GM12878 (cell line): ENCODE data around the gene SSBP2. TPM values are rescaled to one million over a fixed set of nuclear protein-coding genes. Genes with fewer than 3 reads are reported as not detected.

ENCODE experiments used
- ATAC-seq: fragments of 200-7000 bp; cut with Tn5 transposase; 3 replicates; pipeline ENCODE4 v1.9.1; 2020; ENCODE audit warnings: mild to moderate bottlenecking, moderate library complexity
- BruUV-seq: library from RNA; stranded (reverse); fragments of 400-500 nt; replicated peaks from 2 replicates; lab custom pipeline; 2021; lab: Mats Ljungman, UMichigan
- CTCF ChIA-PET: fragments of 300-600 bp; sonication (Branson Sonifier 250); formaldehyde crosslinking; extraction: SDS; loops from one replicate; lab custom pipeline; 2021; ENCODE audit warnings: inconsistent platforms; lab: Yijun Ruan, JAX
- POLR2A ChIA-PET: fragments of 350-600 bp; formaldehyde crosslinking; extraction: SDS; loops from one replicate; lab custom pipeline; 2021; ENCODE audit warnings: inconsistent platforms; lab: Charles Lee
- RAD21 ChIA-PET: fragments of 300-600 bp; sonication (Branson Sonifier 250); formaldehyde crosslinking; loops from one replicate; lab custom pipeline; 2023; ENCODE audit warnings: antibody characterized with exemption; ENCODE audit not compliant: unreplicated experiment; lab: Charles Lee
- SMC1A ChIA-PET: fragments of 300-600 bp; sonication (Branson Sonifier 250); formaldehyde crosslinking; loops from one replicate; lab custom pipeline; 2023; ENCODE audit not compliant: unreplicated experiment, uncharacterized antibody; lab: Charles Lee
- DNase-seq: peaks from one replicate; pipeline ENCODE4 v3.0.0-alpha.2; 2011; ENCODE audit warnings: low read depth, low spot score
- FAIRE-seq: peaks from 3 replicates; lab custom pipeline; 2011; peaks lifted over from hg19 to GRCh38; lab: Jason Lieb, UNC
- H2AFZ ChIP-seq: 2 replicates; pipeline ENCODE4 v1.6.0; 2011; ENCODE audit warnings: low read depth, low read length, control low read depth; ENCODE audit not compliant: control insufficient read depth
- H3K27ac ChIP-seq: 2 replicates; pipeline ENCODE4 v1.5.1; 2011; ENCODE audit warnings: control low read depth; ENCODE audit not compliant: control insufficient read depth, insufficient read depth
- H3K27me3 ChIP-seq, 2 experiments: replicated peaks in 1 of 2; 2 replicates each; pipeline versions ENCODE4 v1.6.0 to v1.6.1; 2011; ENCODE audit warnings: low read length in 1 of 2; ENCODE audit not compliant: control insufficient read depth in 2 of 2, insufficient read depth in 2 of 2
- H3K36me3 ChIP-seq, 2 experiments: 2 replicates each; pipeline ENCODE4 v1.5.1; 2011; ENCODE audit warnings: low read length in 1 of 2; ENCODE audit not compliant: control insufficient read depth in 2 of 2, insufficient read depth in 2 of 2
- H3K4me1 ChIP-seq: 2 replicates; pipeline ENCODE4 v1.6.1; 2011; ENCODE audit warnings: mild to moderate bottlenecking, low read length, moderate library complexity, mixed read lengths; ENCODE audit not compliant: control insufficient read depth, insufficient read depth
- H3K4me2 ChIP-seq: 2 replicates; pipeline ENCODE4 v1.6.0; 2011; ENCODE audit warnings: control low read depth; ENCODE audit not compliant: control insufficient read depth, insufficient read depth
- H3K4me3 ChIP-seq: fragments of 200-600 bp; sonication (generic); 2 replicates; pipeline ENCODE4 v1.5.1; 2016
- H3K79me2 ChIP-seq: 2 replicates; pipeline ENCODE4 v1.6.0; 2011; ENCODE audit warnings: low read length; ENCODE audit not compliant: control insufficient read depth, insufficient read depth
- H3K9ac ChIP-seq: 2 replicates; pipeline ENCODE4 v1.8.0; 2011; ENCODE audit warnings: low read length, control low read depth, mixed read lengths; ENCODE audit not compliant: control insufficient read depth, insufficient read depth
- H3K9me3 ChIP-seq: replicated peaks from 3 replicates; pipeline ENCODE4 v1.5.1; 2011; ENCODE audit warnings: mild to moderate bottlenecking, low read length; ENCODE audit not compliant: control insufficient read depth, insufficient read depth
- H4K20me1 ChIP-seq: 2 replicates; pipeline ENCODE4 v1.6.0; 2011; ENCODE audit not compliant: control insufficient read depth, insufficient read depth
- NR2C2 ChIP-seq: IDR thresholded peaks from 2 replicates; pipeline ENCODE4 v1.6.1; 2011; ENCODE audit warnings: borderline replicate concordance, low read depth; ENCODE audit not compliant: control insufficient read depth, insufficient read length
- RAD51 ChIP-seq: fragments of 450-650 bp; IDR thresholded peaks from 2 replicates; pipeline ENCODE4 v1.6.1; 2016; ENCODE audit warnings: moderate library complexity, mild to moderate bottlenecking, inconsistent platforms
- SMAD1 ChIP-seq: fragments of 450-650 bp; IDR thresholded peaks from 2 replicates; pipeline ENCODE4 v1.6.1; 2018; ENCODE audit warnings: mild to moderate bottlenecking, low read depth; ENCODE audit not compliant: partially characterized antibody
- SREBF1 ChIP-seq: IDR thresholded peaks from 2 replicates; pipeline ENCODE4 v1.6.1; 2012; ENCODE audit warnings: mild to moderate bottlenecking, low read length
- YY1 ChIP-seq: IDR thresholded peaks from 2 replicates; pipeline ENCODE4 v1.6.1; 2011; ENCODE audit warnings: low read depth, mild to moderate bottlenecking, low read length
- ZNF384 ChIP-seq: IDR thresholded peaks from 2 replicates; pipeline ENCODE4 v1.6.1; 2012; ENCODE audit warnings: low read depth, mild to moderate bottlenecking, low read length, improper control_type of control experiment, borderline replicate concordance
- WGBS: methylation state at CpG from one replicate; pipeline ENCODE4 v1.1.6; 2016; ENCODE audit warnings: low lambda C conversion rate; ENCODE audit not compliant: insufficient replicate concordance, insufficient coverage; ENCODE audit errors: missing lambda C conversion rate; 5-methylcytosine and 5-hydroxymethylcytosine counted together
- in situ Hi-C: fragments of 300-500 bp; cut with MboI; formaldehyde crosslinking; loops from 9 replicates; pipeline ENCODE4 v1.14.3; 2018; ENCODE audit warnings: mixed read lengths
- intact Hi-C: fragments of 100-400 bp; cut with micrococcal nuclease; formaldehyde crosslinking; loops from one replicate; pipeline ENCODE4 v1.14.2; 2022; ENCODE audit not compliant: unreplicated experiment
- polyA plus RNA-seq, 11 experiments: library from polyadenylated mRNA; depleted of rRNA in 4 of 11; unstranded in 6 of 11; stranded (reverse) in 5 of 11; fragments of >200 nt; fragmentation: Nextera tagmentation in 4 of 11; fragmentation: Illumina TruSeq in 1 of 11; extraction: Ambion mirVana in 4 of 11; extraction: Trizol in 1 of 11; gene quantifications; 1 replicate in 1 of 11; 2 replicates in 10 of 11; pipeline versions ENCODE4 v1.2.1 to v1.2.3, GENCODE V29; 2011 to 2016; ENCODE audit warnings: inconsistent platforms in 2 of 11, missing spikeins in 2 of 11, low read depth in 1 of 11
- total RNA-seq, 4 experiments: library from RNA; depleted of rRNA in 3 of 4; stranded (reverse); fragments of >200 nt in 3 of 4; fragmentation: Illumina TruSeq in 1 of 4; extraction: Trizol in 1 of 4; gene quantifications; 2 replicates each; pipeline versions ENCODE4 v1.2.1 to v1.2.3, GENCODE V29; 2013 to 2021
- TF ChIP-seq, protein P1 (sequence below), 3 experiments: IDR thresholded peaks in 2 of 3; conservative IDR thresholded peaks in 1 of 3; 2 replicates each; pipeline ENCODE4 v1.5.1; 2011; ENCODE audit warnings: low read depth in 3 of 3, low read length in 3 of 3, mild to moderate bottlenecking in 3 of 3, control low read depth in 2 of 3, moderate library complexity in 2 of 3, inconsistent platforms in 1 of 3, mixed read lengths in 1 of 3; ENCODE audit not compliant: control insufficient read depth in 2 of 3, insufficient read depth in 1 of 3; ENCODE audit errors: extremely low read depth in 1 of 3

SSBP2 gene
- total and polyA plus RNA-seq, 10 of the 15 experiments (the other 5 are each of a cell fraction or from before 2014, with no cell fraction given), result 52.2 to 132 (median 110) TPM

DNA sequence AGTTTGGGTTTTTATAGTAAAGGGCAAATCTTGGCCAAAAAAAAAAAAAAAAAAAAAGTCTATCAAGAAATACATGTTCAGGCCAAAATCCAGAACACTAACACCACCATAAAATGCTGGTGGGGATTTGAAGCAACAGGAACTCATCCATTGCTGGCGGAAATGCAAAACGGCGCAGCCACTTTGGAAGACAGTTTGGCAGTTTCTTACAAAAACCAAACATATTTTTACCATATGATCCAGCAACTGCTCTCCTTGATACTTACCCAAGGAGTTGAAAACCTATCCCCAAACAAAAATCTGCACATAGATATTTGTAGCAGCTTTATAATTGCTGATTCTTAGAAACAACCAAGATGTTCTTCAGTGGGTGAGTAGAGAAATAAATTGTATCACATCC is 203.9 kb downstream of the SSBP2 start:
- 100% methylated on average over 3 of the region's 3 CpGs for WGBS
- no peaks in the 10 kb centered on the region for H3K36me3 ChIP-seq
- DNase-seq (no peak), ATAC-seq (no peak), FAIRE-seq (no peak)
- H3K27ac ChIP-seq, result no peak overlapping the region
- ChIA-PET RAD21 (no interaction called here), SMC1A (no interaction called here), POLR2A (no interaction called here), CTCF (no interaction called here)
- H3K79me2 ChIP-seq, result no peaks in the 10 kb centered on the region
- H3K9ac ChIP-seq, result no peak overlapping the region
- no peak overlapping the region for H3K4me3 ChIP-seq
- H3K27me3 ChIP-seq, result no peaks in the 10 kb centered on the region
- BruUV-seq, result no TSS peak
- H2AFZ ChIP-seq, result no peak overlapping the region
- in situ Hi-C loops, result no loop called here
- intact Hi-C loops, result no loop called here
- no peaks in the 10 kb centered on the region for H4K20me1 ChIP-seq
- TF ChIP-seq RAD51 (no peak), ZNF384 (no peak), SMAD1 (no peak), YY1 (no peak), SREBF1 (no peak), NR2C2 (no peak)
- TF ChIP-seq, protein P1, sequence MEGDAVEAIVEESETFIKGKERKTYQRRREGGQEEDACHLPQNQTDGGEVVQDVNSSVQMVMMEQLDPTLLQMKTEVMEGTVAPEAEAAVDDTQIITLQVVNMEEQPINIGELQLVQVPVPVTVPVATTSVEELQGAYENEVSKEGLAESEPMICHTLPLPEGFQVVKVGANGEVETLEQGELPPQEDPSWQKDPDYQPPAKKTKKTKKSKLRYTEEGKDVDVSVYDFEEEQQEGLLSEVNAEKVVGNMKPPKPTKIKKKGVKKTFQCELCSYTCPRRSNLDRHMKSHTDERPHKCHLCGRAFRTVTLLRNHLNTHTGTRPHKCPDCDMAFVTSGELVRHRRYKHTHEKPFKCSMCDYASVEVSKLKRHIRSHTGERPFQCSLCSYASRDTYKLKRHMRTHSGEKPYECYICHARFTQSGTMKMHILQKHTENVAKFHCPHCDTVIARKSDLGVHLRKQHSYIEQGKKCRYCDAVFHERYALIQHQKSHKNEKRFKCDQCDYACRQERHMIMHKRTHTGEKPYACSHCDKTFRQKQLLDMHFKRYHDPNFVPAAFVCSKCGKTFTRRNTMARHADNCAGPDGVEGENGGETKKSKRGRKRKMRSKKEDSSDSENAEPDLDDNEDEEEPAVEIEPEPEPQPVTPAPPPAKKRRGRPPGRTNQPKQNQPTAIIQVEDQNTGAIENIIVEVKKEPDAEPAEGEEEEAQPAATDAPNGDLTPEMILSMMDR (IDR thresholded peaks at IDR 0.05 in 2 of 3, conservative IDR thresholded peaks at IDR 0.05 in 1 of 3; ENCODE audit: control insufficient read depth in 2 of 3, extremely low read depth in 1 of 3, insufficient read depth in 1 of 3, low read depth in 3 of 3, low read length in 3 of 3), result no peak
- H3K4me2 ChIP-seq, result no peak overlapping the region
- peaks cover 2% of the 10 kb centered on the region; the same call in 2 of the 3 replicates for H3K9me3 ChIP-seq
- no peaks in the 10 kb centered on the region for H3K4me1 ChIP-seq
